GM08714 (cell line): ENCODE results near the gene NUP188.

ENCODE experiments used
- H3K4me3 ChIP-seq: fragments of 200-500 bp; sonication (Bioruptor generic); 2 replicates; pipeline ENCODE4 v1.5.1; 2014; ENCODE audit warnings: mild to moderate bottlenecking, low read length, inconsistent platforms
- ZNF274 ChIP-seq: IDR thresholded peaks from 2 replicates; pipeline ENCODE4 v1.6.1; 2012; ENCODE audit warnings: mild to moderate bottlenecking, low read depth, low read length

Gene NUP188

DNA sequence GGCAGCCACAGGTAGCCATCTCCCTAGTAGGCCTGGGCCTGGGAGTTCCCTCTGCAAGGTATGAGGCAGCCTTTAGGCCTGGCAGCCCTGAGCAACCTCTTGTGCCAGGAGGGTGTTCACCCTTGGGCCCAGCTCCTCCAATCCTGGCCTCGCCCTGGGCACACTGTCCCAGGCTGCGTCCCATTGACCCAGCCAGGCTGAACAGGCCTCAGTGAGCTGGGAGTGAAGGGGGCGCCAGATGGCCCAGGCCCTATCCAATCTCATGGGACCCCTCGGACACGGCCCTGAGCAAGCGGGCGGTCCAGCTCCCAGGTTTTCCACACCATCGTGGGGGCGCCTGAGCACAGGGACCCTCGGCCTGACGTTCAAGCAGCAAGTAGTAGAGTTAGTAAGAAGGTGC lies 66.2 kb downstream of the NUP188 start:
- H3K4me3 ChIP-seq, result no peak overlapping the region
- TF ChIP-seq ZNF274, result no peak

DNA sequence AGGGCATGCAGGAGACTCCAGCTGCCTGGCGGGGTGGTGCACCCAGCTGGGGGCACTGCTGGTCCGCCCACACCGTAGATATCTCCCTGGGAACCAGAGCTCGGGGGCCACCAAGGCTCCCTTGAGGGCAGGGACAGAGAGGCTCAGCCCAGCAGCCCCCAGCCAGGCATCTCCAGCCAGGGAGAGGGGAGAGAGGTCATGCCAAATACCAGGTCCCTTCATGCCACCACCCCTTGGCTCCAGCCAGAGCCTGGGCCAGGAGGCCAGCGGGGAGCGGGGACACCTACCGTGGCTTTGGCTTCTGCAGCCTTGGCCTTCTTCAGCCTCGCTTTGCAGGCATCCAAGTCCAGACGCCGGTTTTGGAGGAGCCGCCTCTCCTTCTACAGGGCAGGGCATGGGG lies 66.6 kb downstream of the NUP188 start:
- no peak for TF ChIP-seq ZNF274
- H3K4me3 ChIP-seq, result no peak overlapping the region

GRCh38 chr9:129014608-129015007 lies 67.1 kb downstream of the NUP188 start:
- H3K4me3 ChIP-seq, result no peak overlapping the region
- TF ChIP-seq ZNF274, result no peak

DNA sequence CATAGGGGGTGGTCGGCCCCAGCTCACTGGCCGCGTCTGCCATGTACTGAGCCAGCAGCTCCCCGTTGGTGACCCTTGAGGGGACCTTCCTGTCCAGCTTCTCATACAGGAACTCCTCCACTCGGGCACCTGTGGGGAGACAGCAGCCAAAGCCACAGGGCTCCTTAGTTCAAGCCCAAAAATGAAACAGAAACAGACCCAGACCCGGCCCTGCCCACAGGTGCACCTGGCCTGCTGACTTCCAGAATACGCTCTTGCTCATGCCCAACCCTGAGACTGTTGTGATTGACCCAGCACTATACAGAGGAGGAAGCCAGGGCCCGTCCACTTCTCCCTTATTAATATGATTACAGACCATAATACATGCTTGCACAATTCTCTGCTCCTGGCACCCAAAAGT lies 73.6 kb downstream of the NUP188 start:
- TF ChIP-seq ZNF274, result no peak
- H3K4me3 ChIP-seq, result no peak overlapping the region; the same call in 1 of the 2 replicates

- no peak overlapping the region for H3K4me3 ChIP-seq
- TF ChIP-seq ZNF274, result no peak
Measured at GRCh38 chr9:129022037-129022436, 74.5 kb downstream of the NUP188 start.

DNA sequence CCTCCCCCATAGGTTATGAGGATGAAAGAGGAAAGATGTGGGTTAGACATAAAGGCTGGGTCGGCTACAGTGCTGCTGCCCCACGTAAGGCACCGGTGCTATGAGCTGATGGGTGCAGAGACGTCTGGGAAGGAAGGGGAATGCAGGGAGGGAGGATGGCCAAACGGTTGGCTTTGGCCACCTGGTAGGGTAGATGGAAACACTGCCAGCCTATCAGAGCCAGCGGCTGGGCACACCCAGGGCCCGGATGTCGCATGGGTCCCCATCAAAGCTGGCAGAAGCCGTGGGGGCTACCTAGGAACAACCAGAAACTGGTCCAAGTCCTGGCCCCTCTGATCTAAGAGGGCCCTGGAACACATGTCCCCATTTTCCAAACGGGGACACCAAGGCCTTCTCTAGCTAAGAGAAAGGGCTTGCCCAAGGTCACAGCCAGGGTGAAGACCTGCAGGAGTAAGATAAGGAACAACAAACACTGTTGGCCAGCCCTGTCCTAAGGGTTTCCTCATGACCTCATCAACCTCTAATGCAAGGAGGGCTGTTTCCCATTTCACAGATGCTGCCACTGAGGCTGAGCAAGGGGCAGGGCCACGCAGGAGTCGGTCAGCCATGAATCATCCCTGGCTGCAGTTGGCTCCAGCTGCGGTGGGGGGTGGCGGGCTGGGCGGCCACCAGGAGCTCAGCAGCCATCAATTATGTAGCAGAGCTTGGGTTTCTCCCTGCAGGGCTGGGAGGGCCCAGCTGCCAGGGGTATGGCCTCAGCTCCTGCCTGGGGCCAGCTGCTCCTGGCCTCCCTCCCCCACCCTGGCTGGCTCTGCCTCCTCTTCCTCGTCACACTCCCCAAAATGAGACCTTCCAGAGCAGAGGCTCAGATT lies 75.8 kb downstream of the NUP188 start:
- TF ChIP-seq ZNF274, result no peak

DNA sequence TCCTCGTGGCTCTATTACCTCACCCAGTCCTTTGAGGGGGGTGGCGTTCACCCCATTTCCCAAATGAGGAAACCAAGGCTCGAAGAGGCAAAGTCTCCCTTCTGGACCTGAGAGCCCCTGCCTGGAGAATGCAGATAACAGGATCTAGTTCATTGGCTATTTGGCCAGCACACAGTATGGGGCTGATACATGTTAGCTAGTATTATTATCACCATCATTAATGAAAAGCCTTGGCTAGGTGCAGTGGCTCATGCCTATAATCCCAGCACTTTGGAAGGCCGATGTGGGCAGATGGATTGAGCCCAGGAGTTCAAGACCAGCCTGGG lies 76.4 kb downstream of the NUP188 start:
- H3K4me3 ChIP-seq, result no peak overlapping the region
- TF ChIP-seq ZNF274, result no peak

More for the DNA sequence above, 75.8 kb downstream of the NUP188 start:
- no peak overlapping the region for H3K4me3 ChIP-seq

- TF ChIP-seq ZNF274, result no peak
- peak overlapping the region; percentile 65; the same call in 1 of the 2 replicates for H3K4me3 ChIP-seq
Measured at GRCh38 chr9:129026442-129027223, 79.1 kb downstream of the NUP188 start.

- no peak for TF ChIP-seq ZNF274
- peak overlapping the region; percentile 65 for H3K4me3 ChIP-seq
Measured at GRCh38 chr9:129027224-129027684, 79.8 kb downstream of the NUP188 start.

- no peak for TF ChIP-seq ZNF274
- peak overlapping the region; percentile 65 for H3K4me3 ChIP-seq
Measured at GRCh38 chr9:129027685-129028191, 80.2 kb downstream of the NUP188 start.

DNA sequence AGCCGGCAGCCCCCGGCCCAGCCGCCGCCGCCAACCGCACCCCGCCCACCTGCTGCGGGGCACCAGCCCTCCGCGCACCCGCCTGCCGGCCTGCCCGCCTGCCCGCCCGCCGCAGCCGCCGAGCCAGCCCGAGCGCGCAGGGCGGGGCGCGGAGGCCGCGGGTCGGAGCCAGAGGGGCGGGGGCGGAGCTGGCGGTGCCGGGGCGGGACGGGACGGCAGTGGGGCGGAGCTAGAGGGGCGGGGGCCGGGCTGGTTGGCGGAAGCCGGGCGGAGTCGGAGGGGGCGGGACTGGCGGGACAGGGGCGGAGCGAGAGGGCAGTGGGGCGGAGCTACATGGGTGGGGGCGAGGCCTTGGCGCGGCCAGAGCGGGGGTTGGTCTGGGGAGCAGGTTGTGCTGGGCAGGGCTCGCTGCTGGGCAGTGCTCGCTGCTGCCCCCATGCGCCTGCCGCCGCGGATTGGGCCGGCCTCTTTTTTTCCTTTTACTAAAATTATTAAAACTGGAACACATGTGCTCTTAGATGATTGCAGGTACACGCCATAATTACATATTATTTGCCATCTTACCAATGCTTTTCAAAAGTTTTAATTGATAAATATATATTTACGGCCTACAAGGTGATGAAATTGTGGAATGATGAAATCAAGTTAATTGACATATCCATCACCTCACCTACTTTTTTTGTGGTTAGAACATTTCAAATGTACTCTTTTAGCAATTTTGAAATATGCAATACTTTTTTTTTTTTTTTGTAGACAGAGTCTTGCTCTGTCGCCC lies 80.9 kb downstream of the NUP188 start, which contains the start of gene SH3GLB2:
Gene SH3GLB2 (minus strand): TSS at position 140 of the 775 bp plus-strand sequence. CDS start 177 bp downstream, outside the sequence.
- TF ChIP-seq ZNF274, result no peak
- peak within 1 kb of the TSS; percentile 65 for H3K4me3 ChIP-seq

DNA sequence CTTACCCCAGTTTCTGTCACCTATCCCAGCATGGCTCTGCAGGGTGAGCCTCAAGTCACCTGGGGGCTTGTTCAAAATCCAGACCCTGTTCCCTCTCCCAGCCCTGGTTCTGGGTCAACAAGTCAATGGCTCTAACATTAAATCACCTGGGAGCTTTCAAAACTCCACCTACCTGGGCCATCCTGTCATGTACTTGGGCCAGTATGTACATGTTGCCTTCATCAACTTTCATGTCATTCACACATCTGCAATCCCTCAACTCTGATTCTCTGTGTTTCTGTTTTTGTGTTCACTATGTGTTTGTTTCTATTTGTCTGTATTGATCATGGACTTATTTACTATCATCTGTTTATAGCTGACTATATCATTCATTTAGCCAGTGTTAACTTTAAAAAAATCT lies 82.7 kb downstream of the NUP188 start:
- H3K4me3 ChIP-seq, result no peak overlapping the region
- TF ChIP-seq ZNF274, result no peak

- no peak overlapping the region for H3K4me3 ChIP-seq
- TF ChIP-seq ZNF274, result no peak
Measured at GRCh38 chr9:129031514-129031913, 84.0 kb downstream of the NUP188 start.
